H1 (cell line): ENCODE data around the gene ARMC9. TPM values are rescaled to one million over a fixed set of nuclear protein-coding genes. Genes with fewer than 3 reads are reported as not detected.

Source experiments
- CTCF ChIA-PET: fragments of 300-600 bp; sonication (Branson Sonifier 250); formaldehyde crosslinking; loops from one replicate; lab custom pipeline; 2021; ENCODE audit not compliant: partially characterized antibody; lab: Charles Lee
- POLR2A ChIA-PET: fragments of 300-600 bp; sonication (Branson Sonifier 250); formaldehyde crosslinking; loops from one replicate; lab custom pipeline; 2021; ENCODE audit warnings: inconsistent platforms; ENCODE audit not compliant: partially characterized antibody; lab: Charles Lee
- DNase-seq, 2 experiments: peaks; one replicate each; pipeline versions ENCODE4 v3.0.0 to v3.0.0-alpha.2; 2010 to 2022; ENCODE audit warnings: low spot score in 2 of 2, low read depth in 1 of 2, mixed read lengths in 1 of 2
- FAIRE-seq: peaks from 2 replicates; lab custom pipeline; 2011; peaks lifted over from hg19 to GRCh38; lab: Jason Lieb, UNC
- H2AFZ ChIP-seq: 2 replicates; pipeline ENCODE4 v1.8.1; 2012; ENCODE audit warnings: low read length, inconsistent platforms
- H2AK5ac ChIP-seq: 2 replicates; pipeline ENCODE4 v1.6.1; 2013; ENCODE audit warnings: low read depth, low read length
- H2BK120ac ChIP-seq: replicated peaks from 2 replicates; pipeline ENCODE3; 2013; ENCODE audit warnings: low read depth, low read length, inconsistent platforms
- H2BK12ac ChIP-seq: 2 replicates; pipeline ENCODE4 v1.6.1; 2013; ENCODE audit warnings: low read depth, low read length
- H2BK15ac ChIP-seq: 2 replicates; pipeline ENCODE4 v1.6.1; 2013; ENCODE audit warnings: low read length
- H2BK20ac ChIP-seq: 2 replicates; pipeline ENCODE4 v1.6.1; 2013; ENCODE audit warnings: low read length
- H2BK5ac ChIP-seq: 2 replicates; pipeline ENCODE4 v1.6.1; 2013; ENCODE audit warnings: low read depth, low read length
- H3K14ac ChIP-seq: 2 replicates; pipeline ENCODE4 v1.6.1; 2013; ENCODE audit warnings: inconsistent platforms; ENCODE audit not compliant: insufficient read length
- H3K18ac ChIP-seq: 2 replicates; pipeline ENCODE4 v1.6.1; 2013; ENCODE audit warnings: low read length; ENCODE audit errors: extremely low read depth
- H3K23ac ChIP-seq: 2 replicates; pipeline ENCODE4 v1.6.1; 2013; ENCODE audit warnings: inconsistent platforms; ENCODE audit not compliant: insufficient read length
- H3K23me2 ChIP-seq: 2 replicates; pipeline ENCODE4 v1.6.1; 2013; ENCODE audit warnings: low read depth, low read length
- H3K27ac ChIP-seq: 2 replicates; pipeline ENCODE4 v1.6.1; 2011; ENCODE audit warnings: low read depth, low read length, inconsistent platforms
- H3K27me3 ChIP-seq, 4 experiments: replicated peaks in 1 of 4; 1 replicate in 1 of 4; 2 replicates in 3 of 4; pipeline versions ENCODE4 v1.6.1 to v1.8.1; 2011 to 2013; ENCODE audit warnings: low read length in 3 of 4, mild to moderate bottlenecking in 3 of 4, inconsistent platforms in 2 of 4, mixed read lengths in 2 of 4, moderate library complexity in 1 of 4; ENCODE audit not compliant: control insufficient read depth in 3 of 4, insufficient read depth in 3 of 4; ENCODE audit errors: extremely low read depth in 1 of 4
- H3K36me3 ChIP-seq, 4 experiments: 2 replicates each; pipeline versions ENCODE4 v1.6.1 to v1.8.1; 2011 to 2013; ENCODE audit warnings: mild to moderate bottlenecking in 4 of 4, low read length in 3 of 4, moderate library complexity in 2 of 4, control low read depth in 1 of 4, inconsistent platforms in 1 of 4; ENCODE audit not compliant: insufficient read depth in 4 of 4, control insufficient read depth in 2 of 4
- H3K4ac ChIP-seq: replicated peaks from 2 replicates; pipeline ENCODE3; 2013; ENCODE audit warnings: low read length, low read depth, mixed read lengths, inconsistent platforms; ENCODE audit not compliant: insufficient read length
- H3K4me1 ChIP-seq, 4 experiments: replicated peaks in 1 of 4; 1 replicate in 1 of 4; 2 replicates in 3 of 4; pipeline versions ENCODE4 v1.6.1 to v1.8.1; 2011 to 2013; ENCODE audit warnings: low read length in 3 of 4, inconsistent platforms in 2 of 4, mixed read lengths in 1 of 4; ENCODE audit not compliant: insufficient read depth in 4 of 4, control insufficient read depth in 3 of 4
- H3K4me2 ChIP-seq, 2 experiments: 2 replicates each; pipeline versions ENCODE4 v1.6.1 to v1.8.1; 2011 to 2013; ENCODE audit warnings: low read depth in 2 of 2, low read length in 2 of 2, control low read depth in 1 of 2, inconsistent platforms in 1 of 2, mild to moderate bottlenecking in 1 of 2; ENCODE audit not compliant: insufficient read depth in 1 of 2
- H3K4me3 ChIP-seq, 4 experiments: fragments of 200-600, 300-600 bp in 1 of 4; sonication (generic), shearing (Covaris generic), sonication (Bioruptor Twin) in 1 of 4; 2 replicates each; pipeline versions ENCODE4 v1.5.1 to v1.8.1; 2011 to 2016; ENCODE audit warnings: low read length in 4 of 4, low read depth in 3 of 4, control low read depth in 2 of 4, inconsistent platforms in 2 of 4, mild to moderate bottlenecking in 2 of 4, mixed read lengths in 1 of 4, moderate library complexity in 1 of 4; ENCODE audit not compliant: insufficient read depth in 2 of 4; ENCODE audit errors: extremely low read depth in 1 of 4
- H3K56ac ChIP-seq: replicated peaks from 2 replicates; pipeline ENCODE3; 2013; ENCODE audit warnings: low read depth, mild to moderate bottlenecking, mixed read lengths, low read length, inconsistent platforms; ENCODE audit not compliant: insufficient read length
- H3K79me1 ChIP-seq: 2 replicates; pipeline ENCODE4 v1.6.1; 2013; ENCODE audit warnings: low read depth, low read length, control low read depth
- H3K79me2 ChIP-seq, 2 experiments: 2 replicates each; pipeline versions ENCODE4 v1.6.1 to v1.8.1; 2012 to 2013; ENCODE audit warnings: low read length in 2 of 2, mild to moderate bottlenecking in 2 of 2, inconsistent platforms in 1 of 2; ENCODE audit not compliant: insufficient read depth in 2 of 2, control insufficient read depth in 1 of 2
- H3K9ac ChIP-seq, 4 experiments: replicated peaks in 1 of 4; 1 replicate in 1 of 4; 2 replicates in 3 of 4; pipeline versions ENCODE4 v1.6.1 to v1.8.1; 2011 to 2013; ENCODE audit warnings: low read depth in 3 of 4, low read length in 3 of 4, control low read depth in 2 of 4, mild to moderate bottlenecking in 2 of 4, moderate library complexity in 2 of 4, inconsistent platforms in 1 of 4; ENCODE audit errors: extremely low read depth in 1 of 4
- H3K9me3 ChIP-seq, 2 experiments: 2 replicates each; pipeline versions ENCODE4 v1.6.1 to v1.8.1; 2012 to 2013; ENCODE audit warnings: mild to moderate bottlenecking in 2 of 2, moderate library complexity in 2 of 2, control low read depth in 1 of 2, inconsistent platforms in 1 of 2, low read depth in 1 of 2, low read length in 1 of 2, mixed read lengths in 1 of 2; ENCODE audit not compliant: insufficient read depth in 2 of 2
- H4K20me1 ChIP-seq, 2 experiments: replicated peaks in 1 of 2; 2 replicates each; pipeline versions ENCODE3 to v1.8.1; 2011 to 2013; ENCODE audit warnings: inconsistent platforms in 2 of 2, low read length in 2 of 2, mild to moderate bottlenecking in 1 of 2; ENCODE audit not compliant: insufficient read depth in 2 of 2, control insufficient read depth in 1 of 2
- H4K5ac ChIP-seq: 2 replicates; pipeline ENCODE4 v1.6.1; 2013; ENCODE audit warnings: low read length, low read depth, mixed read lengths, inconsistent platforms; ENCODE audit not compliant: insufficient read length
- H4K8ac ChIP-seq: 2 replicates; pipeline ENCODE4 v1.8.0; 2013; ENCODE audit warnings: mild to moderate bottlenecking, moderate library complexity, low read length, inconsistent platforms; ENCODE audit not compliant: insufficient read depth; ENCODE audit errors: extremely low read depth
- H4K91ac ChIP-seq: replicated peaks from 2 replicates; pipeline ENCODE3; 2013; ENCODE audit warnings: low read length, mixed read lengths, inconsistent platforms; ENCODE audit not compliant: insufficient read length
- CBX5 ChIP-seq: fragments of 300-800, 300-1000 bp; sonication (generic); IDR thresholded peaks from 2 replicates; pipeline ENCODE4 v1.7.1; 2016; ENCODE audit warnings: antibody characterized with exemption, low read length, low read depth
- GABPA ChIP-seq: IDR thresholded peaks from 2 replicates; pipeline ENCODE4 v1.6.1; 2011; ENCODE audit warnings: mild to moderate bottlenecking, low read length, moderate library complexity, borderline replicate concordance; ENCODE audit not compliant: insufficient read depth
- KDM1A ChIP-seq: fragments of 200-600, 300-600 bp; sonication (generic); IDR thresholded peaks from 2 replicates; pipeline ENCODE4 v1.7.1; 2016; ENCODE audit warnings: mild to moderate bottlenecking, low read length, borderline replicate concordance
- SUZ12 ChIP-seq: fragments of 200-600 bp; sonication (generic); IDR thresholded peaks from 2 replicates; pipeline ENCODE4 v1.6.1; 2012; ENCODE audit warnings: mild to moderate bottlenecking, inconsistent platforms, low read length, moderate library complexity, mixed read lengths
- WGBS, 2 experiments: shearing (Covaris generic) in 1 of 2; methylation state at CpG; one replicate each; pipeline versions ENCODE4 v1.1.6 to v1.1.7; 2013 to 2015; ENCODE audit warnings: low lambda C conversion rate in 2 of 2, mixed read lengths in 2 of 2, inconsistent platforms in 1 of 2, low coverage in 1 of 2, missing lambda C conversion rate in 1 of 2; ENCODE audit not compliant: insufficient replicate concordance in 2 of 2, insufficient coverage in 1 of 2, insufficient read length in 1 of 2; ENCODE audit errors: extremely low coverage in 1 of 2, missing lambda C conversion rate in 1 of 2; 5-methylcytosine and 5-hydroxymethylcytosine counted together
- polyA plus RNA-seq, 7 experiments: library from polyadenylated mRNA; depleted of rRNA in 3 of 7; stranded (reverse) in 5 of 7; unstranded in 2 of 7; fragments of >200 nt in 5 of 7; fragments of 200-250 nt in 2 of 7; gene quantifications; 1 replicate in 5 of 7; 2 replicates in 1 of 7; 4 replicates in 1 of 7; pipeline versions ENCODE4 v1.2.1 to v1.2.3, GENCODE V29; 2011 to 2013; ENCODE audit warnings: missing spikeins in 2 of 7, mixed read lengths in 2 of 7
- total RNA-seq: library from RNA; stranded (reverse); fragmentation: NEBNext Ultra II Directional; extraction: Animal tissue kit (Norgen Biotek cat#: 25700); gene quantifications from 2 replicates; pipeline ENCODE4 v1.2.1, GENCODE V29; 2021

The ARMC9 gene
- total and polyA plus RNA-seq, 2 of the 8 experiments (the other 6 are each of a cell fraction or from before 2014, with no cell fraction given), result 23.2 to 36.1 TPM

DNA sequence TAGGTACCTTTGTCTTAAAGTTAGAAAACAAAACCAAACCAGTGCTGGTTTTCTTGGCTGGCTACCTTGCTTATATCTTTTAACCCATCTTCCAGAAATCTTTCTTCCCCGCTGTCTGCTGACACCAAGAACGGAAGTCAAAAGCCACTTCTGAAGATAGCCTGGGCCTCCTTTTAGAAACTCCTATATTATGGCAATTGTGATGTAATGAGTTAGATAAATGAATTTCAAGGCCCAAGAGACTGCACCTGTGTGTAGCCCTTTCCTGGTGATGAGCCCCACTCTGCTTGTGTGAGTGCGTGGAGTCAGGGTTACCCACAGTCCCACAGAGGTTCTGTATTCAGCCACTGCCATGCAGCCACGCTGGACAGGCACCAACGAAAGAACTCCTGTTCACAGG lies 60.7 kb downstream of the ARMC9 start:
- TF ChIP-seq SUZ12, result no peak
- TF ChIP-seq GABPA, result no peak
- TF ChIP-seq KDM1A, result no peak
- TF ChIP-seq CBX5, result no peak
- no peak overlapping the region for H2BK15ac ChIP-seq
- H3K23me2 ChIP-seq, result no peaks in the 10 kb centered on the region
- no peak overlapping the region for H3K4me3 ChIP-seq
- no peak overlapping the region for H2AFZ ChIP-seq
- no peak overlapping the region for H3K14ac ChIP-seq
- no peak overlapping the region for H2BK20ac ChIP-seq
- DNase-seq, result no peak
- H3K4me1 ChIP-seq, result no peaks in the 10 kb centered on the region
- no peak overlapping the region for H3K4ac ChIP-seq
- ChIA-PET CTCF (interaction anchor here (1.4 kb wide), 1 partner anchor 30 kb away, joined by 4 read pairs; no protein-coding TSS in a partner anchor), POLR2A (no interaction called here)
- H3K79me1 ChIP-seq, result no peaks in the 10 kb centered on the region
- WGBS, 2 experiments, result 94% methylated on average over 5 of the region's 5 CpGs; no CpG with 5 or more reads in 1 of the 2 experiments
- no peak overlapping the region for H2BK120ac ChIP-seq
- no peak overlapping the region for H3K27ac ChIP-seq
- H2BK5ac ChIP-seq, result no peak overlapping the region
- H3K36me3 ChIP-seq, result peaks cover 0 to 12% (median 7%) of the 10 kb centered on the region in 4 experiments; a peak in 5 of 8 replicates
- H3K79me2 ChIP-seq, result no peaks in the 10 kb centered on the region
- no peak overlapping the region for H4K5ac ChIP-seq
- no peak overlapping the region for H4K8ac ChIP-seq
- no peak for FAIRE-seq
- H4K20me1 ChIP-seq, result no peaks in the 10 kb centered on the region
- H4K91ac ChIP-seq, result no peak overlapping the region
- H2BK12ac ChIP-seq, result no peak overlapping the region
- no peak overlapping the region for H3K9ac ChIP-seq
- H3K27me3 ChIP-seq, result no peaks in the 10 kb centered on the region
- no peak overlapping the region for H3K18ac ChIP-seq
- H3K9me3 ChIP-seq, result no peaks in the 10 kb centered on the region
- H3K23ac ChIP-seq, result no peak overlapping the region
- H2AK5ac ChIP-seq, result no peak overlapping the region
- no peak overlapping the region for H3K56ac ChIP-seq
- H3K4me2 ChIP-seq, result no peak overlapping the region
